GM18867 (cell line): ENCODE results near the gene NEDD4L.

ENCODE experiments used
- ATAC-seq: cut with Tn5 transposase; IDR thresholded peaks from one replicate; pipeline ENCODE4 v1.9.1; 2021; ENCODE audit warnings: mild to moderate bottlenecking, moderate library complexity; ENCODE audit not compliant: unreplicated experiment

The NEDD4L gene

DNA sequence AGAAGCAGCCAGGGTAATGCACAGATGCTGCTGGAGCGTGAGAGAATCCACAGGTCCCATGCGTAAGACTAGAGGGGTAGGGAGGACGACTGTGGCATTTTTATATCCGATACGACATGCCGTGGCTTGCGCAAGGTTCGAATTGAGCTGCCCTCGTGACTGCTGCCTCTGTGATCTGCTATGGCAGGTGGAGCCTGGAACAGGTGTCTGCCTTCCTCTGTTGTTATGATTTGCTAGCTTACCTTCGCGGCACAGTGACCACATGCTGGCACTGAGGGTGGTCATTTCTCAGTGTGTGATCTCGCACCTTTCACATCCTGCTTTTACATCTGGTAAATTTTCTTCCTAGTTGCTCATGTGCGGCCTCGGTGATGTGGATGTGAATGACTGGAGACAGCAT, 344.7 kb downstream of the NEDD4L start:
- no peak for ATAC-seq

DNA sequence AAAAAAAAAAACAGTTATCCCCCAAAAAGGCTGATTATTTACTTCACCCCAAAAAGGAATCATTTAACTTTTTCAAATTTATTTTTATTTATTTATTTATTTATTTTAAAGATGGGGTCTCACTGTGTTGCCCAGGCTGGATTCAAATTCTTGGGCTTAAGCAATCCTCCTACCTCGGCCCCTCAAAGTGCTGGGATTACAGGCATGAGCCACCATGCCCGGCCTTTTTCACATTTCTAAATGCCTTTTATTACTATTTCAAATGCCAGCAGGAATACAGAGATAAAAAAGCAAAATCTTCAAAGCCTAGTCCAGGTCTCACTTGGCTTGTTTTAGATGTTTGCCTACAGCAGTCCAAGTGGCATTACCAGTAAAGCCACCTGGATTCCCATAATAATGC, 345.7 kb downstream of the NEDD4L start:
- no peak for ATAC-seq

DNA sequence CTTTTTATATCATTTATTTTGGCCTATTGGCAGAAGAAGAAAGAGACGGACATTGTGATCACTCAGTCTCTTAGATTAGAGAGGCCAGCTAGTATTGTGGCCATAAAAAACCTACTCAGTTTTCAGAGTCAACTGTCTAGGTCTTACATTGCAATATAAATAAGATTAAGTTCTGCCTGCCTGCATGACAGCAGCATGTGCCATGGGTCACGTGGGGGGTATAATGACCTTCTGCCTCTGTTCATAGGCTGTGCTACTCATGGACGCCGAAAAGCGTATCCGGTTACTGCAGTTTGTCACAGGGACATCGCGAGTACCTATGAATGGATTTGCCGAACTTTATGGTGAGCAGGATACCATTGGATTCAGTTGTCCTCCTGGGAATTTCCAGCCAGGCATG, 346.4 kb downstream of the NEDD4L start:
- no peak for ATAC-seq

DNA sequence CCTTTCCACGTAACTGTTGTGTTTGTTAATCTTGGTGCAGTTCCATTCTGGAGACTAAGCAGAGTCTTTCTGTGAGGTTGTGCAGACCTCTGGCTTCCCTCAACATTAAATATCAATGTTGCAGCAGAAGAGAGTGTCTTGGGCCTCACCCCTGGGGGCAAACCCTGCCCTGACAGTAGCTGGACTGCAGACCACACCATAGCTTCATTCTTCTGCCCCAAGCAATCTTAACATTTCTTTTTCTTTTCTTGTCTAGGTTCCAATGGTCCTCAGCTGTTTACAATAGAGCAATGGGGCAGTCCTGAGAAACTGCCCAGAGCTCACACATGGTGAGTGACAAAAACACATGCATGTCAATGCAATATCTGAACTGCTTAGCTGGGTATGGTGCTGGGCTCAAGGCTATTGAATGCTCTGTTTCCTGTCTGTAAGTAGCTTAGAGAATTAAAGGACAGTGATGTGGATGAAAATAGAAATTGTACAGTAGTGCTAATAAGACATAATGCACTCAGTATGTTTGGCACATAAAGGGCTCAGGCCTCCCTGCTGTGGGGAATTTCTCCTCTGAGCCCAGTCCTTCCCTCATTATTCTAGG, 347.3 kb downstream of the NEDD4L start:
- ATAC-seq: no peak

DNA sequence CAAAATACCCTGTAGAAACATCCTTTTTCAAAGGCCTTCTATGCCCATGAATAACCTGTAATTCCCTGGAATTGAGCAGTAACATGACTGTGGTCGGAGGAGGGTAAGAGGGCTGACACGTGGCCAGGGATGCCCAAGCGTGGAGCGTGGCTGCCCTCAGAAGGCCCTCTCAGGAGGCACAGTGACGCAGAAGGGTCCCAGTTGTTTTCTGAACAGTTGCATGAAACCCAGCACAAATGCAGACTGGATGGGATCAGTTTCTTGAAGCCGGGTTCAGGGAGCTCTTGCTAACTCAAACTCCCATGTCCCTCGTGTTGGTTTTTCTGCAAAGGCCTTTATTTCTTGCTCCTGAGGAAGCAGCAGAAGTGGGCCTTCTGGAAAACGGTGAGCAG, 347.9 kb downstream of the NEDD4L start:
- ATAC-seq: no peak

GRCh38 chr18:58392324-58393000, 348.4 kb downstream of the NEDD4L start:
- ATAC-seq: no peak

- no peak for ATAC-seq
Measured at GRCh38 chr18:58393295-58393694, 349.3 kb downstream of the NEDD4L start.

DNA sequence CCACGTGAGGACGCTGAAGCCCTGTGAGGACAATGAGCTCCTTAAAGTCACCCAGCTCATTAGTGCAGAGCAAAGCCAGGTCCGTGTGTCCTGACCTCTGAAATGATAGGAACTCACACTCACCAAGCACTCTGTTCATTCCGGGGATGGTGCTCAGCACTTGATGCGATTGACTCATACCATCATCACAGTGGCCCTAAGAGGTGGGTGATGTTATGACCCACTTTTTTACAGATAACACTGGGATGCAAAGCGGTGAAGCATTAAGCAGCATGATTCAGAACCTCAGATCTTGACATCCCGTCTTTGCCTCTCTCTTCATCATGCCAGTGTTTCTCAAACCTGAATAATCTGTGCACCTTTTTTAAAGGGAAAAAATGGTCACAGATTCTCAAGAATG, 350.0 kb downstream of the NEDD4L start:
- ATAC-seq: no peak

DNA sequence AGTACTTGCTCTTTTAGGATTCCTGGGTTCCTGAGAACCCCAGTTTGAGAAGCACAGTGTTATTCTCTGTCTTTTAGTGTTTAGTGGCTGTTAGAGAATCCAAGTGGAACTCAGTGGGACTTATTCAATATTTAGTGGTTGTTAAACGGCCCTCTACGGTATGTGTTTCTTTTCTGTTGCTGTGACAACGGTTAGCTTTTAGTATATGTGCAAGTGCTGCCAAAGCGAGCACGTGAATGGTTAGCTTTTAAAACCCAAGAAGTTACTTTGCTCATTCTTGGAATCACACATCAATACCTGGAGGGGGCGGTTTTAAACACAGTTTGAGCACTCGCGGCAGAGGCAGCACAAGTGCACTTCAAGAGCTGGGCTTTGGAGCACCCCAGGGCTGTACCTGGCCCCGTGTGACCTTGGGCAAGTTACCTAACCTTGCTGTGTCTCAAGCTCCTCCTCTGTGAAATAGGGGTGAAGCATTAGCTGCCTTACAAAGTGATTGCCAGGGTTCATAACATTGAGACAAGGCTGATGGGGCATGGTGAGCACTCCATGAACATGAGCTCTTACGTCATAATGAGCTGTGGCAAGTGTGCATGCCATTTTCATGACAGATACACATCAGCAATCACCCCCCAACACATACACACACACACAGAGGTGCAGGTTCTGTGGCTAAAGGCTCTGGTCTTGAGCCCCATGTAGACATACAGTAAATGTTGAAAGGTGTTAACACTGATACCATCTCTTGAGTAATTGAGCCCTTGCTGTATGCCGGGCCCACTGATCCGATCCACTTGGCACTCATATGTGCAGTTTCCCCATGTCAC, 350.8 kb downstream of the NEDD4L start:
- no peak for ATAC-seq

DNA sequence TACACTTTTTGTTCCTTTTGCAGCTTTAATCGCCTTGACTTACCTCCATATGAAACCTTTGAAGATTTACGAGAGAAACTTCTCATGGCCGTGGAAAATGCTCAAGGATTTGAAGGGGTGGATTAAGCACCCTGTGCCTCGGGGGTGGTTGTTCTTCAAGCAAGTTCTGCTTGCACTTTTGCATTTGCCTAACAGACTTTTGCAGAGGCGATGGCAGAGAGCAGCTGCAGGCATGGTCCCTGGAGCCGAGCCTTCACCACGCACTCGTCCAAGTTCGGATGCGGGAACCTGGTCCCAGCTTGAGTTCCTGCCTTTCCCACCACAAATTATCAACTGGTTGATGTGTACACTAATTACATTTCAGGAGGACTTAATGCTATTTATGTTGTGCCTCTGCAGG, 352.1 kb downstream of the NEDD4L start:
- no peak for ATAC-seq

DNA sequence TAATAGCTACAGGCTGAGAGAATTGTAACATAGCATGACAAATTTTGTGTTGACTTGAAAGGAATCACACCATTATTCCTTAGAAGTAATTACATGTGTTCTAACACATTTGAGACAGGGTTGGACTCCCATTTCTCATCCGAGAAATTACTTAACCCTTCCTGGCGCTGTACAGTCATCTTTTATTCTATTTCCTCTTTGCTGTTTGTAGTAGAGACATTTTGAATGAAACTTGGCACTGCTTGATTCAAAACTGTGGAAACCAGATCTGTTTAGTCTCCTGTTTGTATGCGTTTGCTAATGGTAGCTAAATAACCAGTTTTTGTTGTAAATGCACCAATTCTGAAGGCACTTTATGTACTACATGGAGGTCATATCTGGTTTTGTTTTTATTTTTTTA, 352.9 kb downstream of the NEDD4L start:
- ATAC-seq: no peak

- ATAC-seq: no peak
Measured at GRCh38 chr18:58397385-58398132, 353.5 kb downstream of the NEDD4L start.

- ATAC-seq: no peak
Measured at GRCh38 chr18:58398648-58399398, 354.8 kb downstream of the NEDD4L start.

DNA sequence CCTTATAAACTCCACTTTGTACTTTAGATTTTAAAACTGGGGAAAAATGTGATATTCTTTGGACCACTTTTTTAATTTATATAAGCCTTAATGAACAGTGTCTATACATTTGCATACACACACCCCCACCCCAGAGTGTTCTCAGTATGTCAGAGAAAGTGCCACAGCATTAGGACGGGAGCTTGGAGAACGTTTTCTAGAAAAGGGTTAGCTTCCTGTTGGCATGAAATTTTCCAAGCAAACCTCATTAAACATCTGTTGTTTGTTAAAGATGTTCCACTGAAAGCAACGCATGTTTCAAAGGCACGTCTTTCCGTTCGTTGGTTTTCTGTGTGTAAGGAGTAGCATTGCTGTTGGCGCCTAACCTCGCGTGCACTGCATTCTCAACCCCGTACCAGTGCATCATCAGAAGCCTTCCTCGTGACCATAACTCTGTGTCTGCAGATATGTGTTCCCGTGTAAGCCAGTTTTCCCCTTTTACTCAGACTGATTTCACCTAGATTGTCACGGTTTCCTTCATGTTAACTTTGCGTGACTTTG, 356.4 kb downstream of the NEDD4L start:
- peak; percentile 52 for ATAC-seq

GRCh38 chr18:58401191-58401590, 357.2 kb downstream of the NEDD4L start:
- ATAC-seq: no peak

DNA sequence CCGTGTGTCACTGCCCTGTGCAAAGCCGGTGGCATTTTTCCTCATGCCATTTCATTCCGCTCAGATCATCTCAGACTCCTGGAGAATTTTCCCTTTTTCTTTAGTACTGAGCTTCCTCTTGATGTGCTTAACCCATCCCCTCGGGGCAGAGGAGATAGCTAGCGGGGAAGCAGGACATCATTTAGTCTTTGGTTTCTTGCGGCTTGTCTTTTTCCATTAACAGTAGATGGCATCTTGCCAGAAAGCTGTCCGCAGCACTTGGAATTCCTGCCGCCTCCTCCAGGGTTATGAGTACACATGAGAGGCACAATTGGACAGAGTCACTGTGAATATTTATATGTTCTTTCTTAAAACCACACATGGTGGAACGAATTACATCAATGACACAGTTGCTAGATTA, 358.2 kb downstream of the NEDD4L start:
- no peak for ATAC-seq

GRCh38 chr18:58402951-58403702, 359.1 kb downstream of the NEDD4L start:
- no peak for ATAC-seq

DNA sequence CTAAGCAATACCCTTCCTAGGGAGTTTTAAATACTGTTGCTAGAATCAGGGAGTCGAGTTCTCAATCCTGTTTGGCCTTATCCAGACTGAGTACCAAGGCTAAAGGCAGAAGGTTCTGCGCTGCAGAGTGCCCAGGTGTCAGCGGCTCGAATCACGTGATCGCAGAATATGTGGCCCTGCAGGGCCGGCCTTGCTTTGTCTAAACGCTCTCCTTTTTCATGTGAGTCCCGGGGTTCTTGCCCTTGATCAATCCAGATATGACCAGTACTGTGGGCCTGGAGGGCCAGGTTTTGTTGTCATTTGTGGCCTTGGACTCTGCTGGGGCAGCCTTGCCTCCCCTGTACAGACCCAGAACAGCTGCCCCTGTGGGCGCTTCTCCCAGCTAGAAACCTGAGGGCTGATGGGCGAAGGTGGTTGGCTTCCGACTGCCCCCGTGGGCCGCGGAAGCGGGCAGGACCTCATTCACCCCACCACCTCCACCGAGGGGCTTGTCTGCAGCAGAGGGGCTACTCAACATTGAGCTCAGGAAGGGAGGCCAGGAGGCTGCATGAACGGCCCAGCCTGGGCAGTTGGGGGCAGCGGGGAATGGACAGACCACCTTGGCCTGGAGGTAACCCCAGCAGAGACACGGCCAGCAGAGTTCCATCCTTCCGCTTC, 359.9 kb downstream of the NEDD4L start:
- ATAC-seq: no peak
